GM19239 (cell line): ENCODE results near the gene ARHGAP29.

Experiments used
- DNase-seq: peaks from one replicate; pipeline ENCODE4 v3.0.0; 2011; ENCODE audit warnings: low spot score; ENCODE audit not compliant: insufficient read length
- FAIRE-seq: peaks from 2 replicates; lab custom pipeline; 2011; peaks lifted over from hg19 to GRCh38; lab: Jason Lieb, UNC

ARHGAP29 gene

DNA sequence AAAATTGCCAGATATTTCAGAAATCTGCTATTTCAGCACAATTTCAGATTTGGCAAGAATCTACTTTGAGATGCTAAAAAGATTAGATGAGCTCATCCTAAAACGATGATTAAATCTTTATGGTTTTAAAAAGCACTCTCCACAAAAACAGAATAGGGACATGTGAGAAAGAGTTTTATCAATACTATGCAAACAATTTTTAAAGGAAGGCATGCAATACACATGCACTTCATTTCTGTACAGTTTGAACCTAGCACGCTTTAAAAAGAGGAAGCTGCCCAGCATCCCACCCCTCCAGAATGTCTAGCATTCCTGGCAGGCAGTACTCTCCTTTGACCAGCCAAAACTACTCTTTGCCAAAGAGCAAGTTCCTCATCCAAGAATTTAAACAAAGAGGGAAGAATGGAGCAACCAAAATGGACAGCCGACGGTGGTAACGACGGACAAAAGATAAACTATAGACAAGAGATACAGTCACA, 1.3 kb downstream of the ARHGAP29 start:
- DNase-seq, result no peak
- peak; percentile 59 for FAIRE-seq

DNA sequence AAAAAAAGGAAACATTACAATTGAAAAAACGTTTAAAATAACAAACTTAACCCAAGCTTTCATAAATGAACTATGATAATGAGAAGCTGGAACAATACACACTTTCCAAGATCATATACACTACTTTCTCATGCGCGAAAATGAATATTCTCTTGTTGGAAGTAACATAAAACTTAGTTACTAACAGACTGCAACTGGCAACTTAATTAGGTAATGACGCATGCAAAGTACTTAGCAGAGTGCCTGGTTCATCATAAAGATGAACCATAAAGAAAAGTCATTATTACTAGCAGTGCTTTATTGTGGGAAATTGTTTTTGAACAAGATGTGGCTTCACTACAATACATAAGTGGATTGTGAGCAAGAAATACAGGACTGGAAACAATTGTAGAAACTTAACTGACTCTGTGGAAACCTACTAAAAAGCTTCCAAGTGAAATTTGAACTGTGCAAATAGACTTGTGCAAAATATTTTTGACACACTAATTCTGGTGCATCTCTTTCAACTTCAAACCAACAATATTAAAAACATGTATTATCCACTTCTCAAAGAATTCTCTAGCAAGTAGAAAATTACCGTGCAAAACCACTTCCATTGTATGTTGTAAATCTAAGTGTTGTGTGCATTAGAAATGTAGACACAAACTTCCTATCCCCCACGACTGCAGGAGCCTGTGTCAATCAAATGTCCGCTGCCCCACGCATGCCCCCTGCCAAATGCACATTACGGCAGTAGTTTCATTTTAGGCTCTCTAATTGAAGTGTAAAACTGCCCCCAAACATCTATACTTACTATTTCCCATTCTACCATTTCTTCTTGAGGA, 2.0 kb downstream of the ARHGAP29 start:
- DNase-seq, result no peak
- FAIRE-seq, result no peak

DNA sequence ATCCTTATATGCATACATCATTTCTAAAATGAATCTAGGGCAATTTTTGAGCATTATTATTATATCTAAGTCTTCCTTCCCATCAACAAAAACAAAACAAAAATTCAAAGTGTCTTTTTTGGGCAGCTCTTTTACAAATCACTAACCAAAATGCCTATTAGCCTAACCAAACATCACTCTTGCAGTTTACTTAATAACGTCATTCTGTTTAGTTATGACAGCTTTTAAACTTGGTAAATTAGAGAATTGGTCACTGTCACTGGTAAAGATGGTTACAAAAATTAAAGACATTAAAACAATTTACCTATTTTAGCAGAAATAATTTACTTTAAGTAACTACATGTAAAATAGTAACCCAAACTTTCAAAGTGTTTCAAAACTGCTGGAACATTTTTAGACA, 2.8 kb downstream of the ARHGAP29 start:
- DNase-seq (no peak), FAIRE-seq (no peak)

DNA sequence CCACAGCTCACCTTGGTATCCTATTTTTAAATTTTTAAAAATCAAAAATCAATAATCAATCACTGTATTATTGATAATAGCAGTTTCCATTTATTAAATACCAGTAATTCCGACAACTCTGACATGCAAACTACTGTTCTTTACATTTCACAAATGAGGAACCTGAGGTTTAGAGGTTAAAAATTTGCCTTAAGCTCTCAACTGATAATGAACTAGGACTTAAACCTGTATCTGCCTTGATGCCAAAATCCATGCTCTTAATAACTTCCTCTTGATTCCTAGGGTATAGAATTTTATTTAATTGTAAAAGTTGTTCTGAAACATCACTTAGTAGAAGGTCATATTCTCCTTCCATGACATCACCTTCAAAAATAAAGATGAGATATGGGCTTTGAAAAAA, 5.6 kb downstream of the ARHGAP29 start:
- DNase-seq, result no peak
- no peak for FAIRE-seq

DNA sequence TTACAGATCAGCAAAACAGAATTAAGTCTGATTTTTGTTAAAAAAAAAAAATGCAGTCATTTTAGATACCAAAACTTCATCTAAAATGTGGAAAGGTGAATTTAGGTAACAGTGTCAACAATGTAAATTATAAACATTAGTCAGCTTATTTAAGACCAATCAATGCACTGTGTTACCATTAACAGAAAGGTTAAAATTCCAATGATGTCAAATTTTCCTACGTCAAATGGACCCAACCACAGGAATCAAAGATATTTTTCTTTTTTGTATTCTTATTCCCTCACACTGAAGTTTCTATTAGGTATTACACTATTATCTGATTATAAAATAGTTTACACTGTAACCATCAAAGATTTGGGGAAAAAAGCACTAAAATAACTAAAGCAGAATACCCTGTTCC, 6.5 kb downstream of the ARHGAP29 start:
- FAIRE-seq (no peak), DNase-seq (no peak)

DNA sequence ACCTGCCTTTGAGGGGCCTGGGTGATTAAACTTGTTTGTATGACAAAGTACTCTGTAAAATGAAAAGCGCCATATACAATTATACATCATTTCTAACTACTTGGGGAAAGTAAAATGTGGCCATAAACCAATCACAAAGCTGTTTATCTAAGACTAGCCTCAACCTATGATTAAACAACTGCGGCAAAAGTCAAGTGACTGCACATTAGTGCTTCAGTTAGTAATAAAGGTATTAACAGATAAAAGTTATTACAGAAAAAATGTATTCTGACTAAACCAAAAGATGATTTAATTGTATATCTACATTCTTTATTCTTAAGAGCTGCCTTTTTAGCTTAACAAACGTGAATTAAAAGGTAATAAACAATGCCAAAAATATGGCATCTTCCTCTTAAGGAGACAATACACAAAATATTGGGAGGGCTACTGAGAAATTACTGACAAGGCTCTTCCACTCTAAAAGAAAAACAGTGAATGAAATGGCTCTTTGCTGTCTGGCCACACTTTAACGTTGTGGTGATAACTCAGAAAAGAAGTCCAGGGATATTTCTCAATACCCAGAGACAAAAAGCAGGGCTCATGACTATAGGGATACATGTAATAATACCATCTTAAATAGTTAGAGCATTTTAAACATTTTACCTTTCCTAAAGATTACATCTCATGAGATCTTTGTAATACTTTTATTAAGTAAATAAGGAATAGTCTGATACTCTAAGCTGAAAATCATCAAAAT, 8.6 kb downstream of the ARHGAP29 start:
- FAIRE-seq (no peak), DNase-seq (no peak)

DNA sequence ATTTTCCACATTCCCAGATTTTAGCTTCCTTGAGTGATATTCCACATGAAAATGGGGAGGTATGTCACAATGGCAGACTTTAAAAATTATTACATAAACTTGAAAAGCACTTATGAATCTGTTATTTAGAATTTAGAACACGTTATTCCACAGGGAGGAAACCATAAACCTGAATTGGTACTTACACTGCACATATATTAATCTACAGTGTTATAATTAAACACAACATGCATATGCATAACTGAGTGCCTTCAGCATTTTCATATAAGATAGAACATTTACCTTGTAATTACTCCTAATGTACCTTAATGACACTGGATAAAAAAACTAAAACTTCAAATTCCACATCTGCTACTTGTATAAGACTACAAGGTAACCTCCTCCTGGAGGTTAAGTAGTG, 9.8 kb downstream of the ARHGAP29 start:
- DNase-seq (no peak), FAIRE-seq (no peak)

DNA sequence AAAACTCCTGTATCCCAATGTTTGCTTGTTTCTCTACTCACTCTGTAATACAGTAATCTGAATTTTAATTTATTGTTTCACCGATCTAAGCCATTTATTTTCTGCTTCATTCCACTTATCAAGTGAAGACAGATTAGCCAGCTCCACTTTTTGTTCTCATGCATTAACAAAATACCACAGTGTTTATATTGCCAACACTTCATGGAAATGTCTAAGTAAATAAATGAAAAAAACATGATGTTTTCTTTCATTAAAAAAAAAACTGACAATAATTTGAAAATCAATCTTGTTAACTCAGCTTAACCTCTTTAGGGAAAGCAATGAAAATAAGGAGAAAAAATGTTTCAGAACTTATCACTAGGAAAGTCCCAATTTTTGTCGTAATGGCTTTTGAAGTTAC, 11.5 kb downstream of the ARHGAP29 start:
- no peak for DNase-seq
- FAIRE-seq, result no peak

DNA sequence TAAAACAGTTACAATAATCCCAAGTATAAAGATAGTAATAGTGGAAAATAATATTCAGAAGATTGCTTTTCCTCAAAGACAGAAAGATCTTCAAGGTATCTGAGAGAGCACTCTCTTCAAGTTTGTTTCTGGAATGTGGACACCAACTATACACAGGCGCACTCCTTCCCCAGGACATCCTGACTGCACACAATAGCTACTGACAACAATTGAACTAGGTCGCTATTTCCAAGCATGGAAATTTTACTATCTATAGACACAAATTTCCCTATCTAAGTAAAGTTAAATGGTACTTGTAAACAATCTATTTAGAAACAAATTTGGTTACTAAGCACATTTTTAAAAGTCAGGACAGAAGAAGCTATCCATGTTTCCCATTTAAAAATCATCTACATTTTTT, 19.1 kb downstream of the ARHGAP29 start:
- DNase-seq (no peak), FAIRE-seq (no peak)

DNA sequence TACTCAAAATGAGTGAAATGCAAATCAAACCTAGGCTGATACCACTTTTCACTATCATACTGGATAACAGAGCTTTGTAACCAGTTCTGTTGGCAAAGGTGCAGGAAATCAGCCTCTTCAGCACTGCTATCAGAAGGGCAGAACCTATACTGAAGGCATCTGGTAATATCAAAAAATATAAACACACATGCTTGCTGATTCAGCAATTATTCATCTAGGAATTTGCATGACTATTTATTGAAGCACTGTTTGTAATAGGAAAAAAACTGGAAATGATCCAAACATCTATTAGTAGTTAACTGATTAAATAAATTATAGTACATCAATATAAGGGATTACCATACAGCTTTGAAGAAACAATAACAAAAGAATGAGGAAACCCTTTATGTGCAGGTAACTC, 21.4 kb downstream of the ARHGAP29 start:
- FAIRE-seq (no peak), DNase-seq (no peak)

DNA sequence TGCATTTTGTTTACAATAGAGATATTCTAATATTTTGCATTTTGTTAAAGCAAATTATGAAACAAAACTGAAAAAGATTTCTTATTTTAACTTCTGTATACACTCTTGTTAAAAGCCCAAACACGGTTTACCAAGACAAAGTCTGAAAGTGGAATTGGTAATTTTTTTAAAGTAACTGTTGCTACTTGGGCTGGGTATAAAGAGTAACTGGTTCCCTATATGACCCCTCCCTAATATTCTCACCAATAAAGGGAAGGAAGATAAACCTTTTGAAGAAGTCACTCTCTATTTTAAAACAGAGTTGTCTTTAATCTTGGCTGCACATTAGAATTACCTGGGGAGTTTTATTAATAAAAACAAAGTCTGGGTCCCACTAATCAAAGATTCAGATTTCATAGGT, 27.4 kb downstream of the ARHGAP29 start:
- DNase-seq (no peak), FAIRE-seq (no peak)

DNA sequence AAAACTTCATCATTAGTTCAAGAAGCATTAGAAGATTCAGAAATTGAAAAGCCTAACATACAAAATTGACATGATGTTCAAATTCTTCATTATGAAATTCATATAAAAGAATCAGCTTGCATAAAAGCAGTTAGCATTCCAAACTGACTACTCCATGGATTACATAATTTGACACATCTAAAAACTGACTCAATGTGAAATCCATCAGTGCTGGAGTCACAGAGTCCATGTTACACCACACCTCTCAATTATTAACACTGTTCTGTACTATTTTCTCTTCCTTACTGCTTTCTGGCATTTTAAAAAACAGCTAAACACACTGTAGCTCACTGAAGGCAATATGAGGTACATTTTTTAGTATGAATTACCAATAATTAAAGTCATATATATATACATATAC, 28.0 kb downstream of the ARHGAP29 start:
- FAIRE-seq (no peak), DNase-seq (no peak)

DNA sequence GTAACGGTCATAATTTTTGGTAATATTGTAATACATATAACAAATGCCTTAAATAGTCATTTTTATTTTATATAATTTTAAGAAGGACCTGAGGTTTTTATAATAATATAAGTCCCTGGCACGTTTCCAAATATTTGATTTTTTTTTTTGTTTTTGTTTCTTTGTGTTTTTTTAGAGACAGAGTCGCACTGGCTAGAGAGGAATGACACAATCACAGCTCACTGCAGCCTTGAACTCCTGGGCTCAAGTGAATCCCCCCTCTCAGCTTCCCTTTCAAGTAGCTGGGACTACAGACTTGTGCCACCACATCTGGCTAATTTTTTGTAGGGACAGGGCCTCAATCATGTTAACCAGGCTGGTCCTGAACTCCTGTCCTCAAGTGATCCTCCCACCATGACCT, 29.7 kb downstream of the ARHGAP29 start:
- no peak for FAIRE-seq

DNA sequence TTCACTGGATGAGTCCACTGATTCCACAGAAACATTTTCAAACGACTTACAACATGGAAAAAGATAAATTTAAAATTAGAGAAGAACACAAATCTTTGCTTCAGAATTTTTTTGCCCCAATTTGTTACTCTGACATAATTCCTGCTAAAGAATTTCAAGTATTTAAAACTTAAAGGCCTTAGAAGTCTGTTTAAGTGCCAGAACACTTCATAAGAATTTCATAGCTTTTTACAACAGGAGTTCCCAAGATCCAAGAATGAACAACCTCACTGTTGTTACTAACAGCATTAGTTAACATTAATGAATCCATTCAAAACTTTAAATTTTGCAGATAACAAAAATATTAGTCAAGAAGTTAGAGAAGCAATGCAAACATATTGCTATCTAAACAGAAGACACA, 31.7 kb downstream of the ARHGAP29 start:
- DNase-seq, result no peak
- FAIRE-seq, result no peak

More for the DNA sequence above, 29.7 kb downstream of the ARHGAP29 start:
- DNase-seq, result no peak

DNA sequence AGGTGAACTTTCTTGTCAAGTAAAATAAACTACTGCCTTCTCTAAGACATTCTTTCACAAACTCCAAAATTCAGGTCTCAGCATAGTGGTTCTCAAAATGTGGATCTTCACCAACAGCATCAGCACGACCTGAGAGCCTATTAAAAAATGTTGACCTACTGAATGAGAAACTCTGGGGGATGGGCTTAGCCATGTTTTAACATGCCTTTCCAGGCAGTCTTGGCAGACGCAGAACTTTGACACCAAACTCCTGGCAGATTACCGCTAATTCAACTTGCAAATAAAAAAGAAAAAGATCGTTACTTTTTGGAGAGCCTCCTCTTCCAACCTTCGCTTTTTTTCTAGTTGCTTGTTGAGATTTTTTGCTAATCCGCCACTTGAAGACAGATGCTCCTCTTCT, 35.1 kb downstream of the ARHGAP29 start:
- FAIRE-seq, result no peak
- DNase-seq, result no peak

DNA sequence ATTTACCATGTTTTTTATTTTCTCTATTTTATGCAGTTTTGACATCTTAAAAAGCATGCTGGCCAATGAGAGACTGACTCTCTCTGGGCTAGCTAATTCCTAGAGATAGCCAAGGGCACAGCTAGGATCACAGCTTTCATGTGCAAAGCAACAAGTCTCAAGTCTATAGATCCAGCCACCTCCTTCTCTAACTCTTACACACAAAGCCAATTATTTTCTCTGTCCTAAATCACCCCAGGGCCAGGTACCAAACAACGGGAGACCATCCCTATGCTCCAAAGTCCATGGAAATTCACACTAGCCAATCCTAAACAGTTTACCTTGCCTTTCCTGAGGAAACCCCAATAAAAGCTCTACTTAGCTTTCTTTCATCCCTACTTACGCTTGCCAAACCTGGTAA, 38.0 kb downstream of the ARHGAP29 start:
- no peak for FAIRE-seq
- no peak for DNase-seq

DNA sequence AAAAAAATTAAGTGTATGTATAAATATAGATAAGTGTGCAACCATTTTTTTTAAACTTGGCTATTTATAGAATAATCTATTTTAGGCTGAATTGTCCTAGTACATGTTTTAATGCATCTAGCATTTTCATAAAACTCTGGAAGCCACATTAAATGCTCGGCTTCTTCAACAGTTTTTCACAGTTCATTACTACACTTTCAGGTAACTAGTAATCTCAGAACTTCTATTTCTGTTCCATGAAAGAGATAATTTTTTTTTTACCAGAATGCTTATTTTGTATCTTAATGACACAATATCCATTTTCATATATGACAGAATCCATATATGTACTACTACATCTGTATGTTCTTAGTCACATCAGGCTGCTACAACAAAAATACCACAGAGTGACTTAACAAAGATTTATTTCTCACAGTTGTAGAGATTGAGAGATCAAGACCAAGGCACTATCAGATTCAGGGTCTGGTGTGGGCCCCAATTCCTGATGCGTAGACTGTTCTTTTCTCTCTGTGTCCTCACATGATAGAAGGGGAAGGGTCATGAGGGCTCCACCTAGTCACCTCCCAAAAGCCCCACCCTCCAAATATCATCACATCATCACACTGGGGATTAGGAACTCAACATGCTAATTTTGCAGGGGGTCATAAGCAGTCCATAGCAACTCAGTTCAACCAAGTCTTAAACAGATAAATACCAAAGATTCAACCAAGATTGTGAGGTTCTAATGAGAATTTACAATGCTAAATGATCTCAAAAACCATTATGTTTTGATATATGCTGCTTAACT, 43.1 kb downstream of the ARHGAP29 start:
- FAIRE-seq (no peak), DNase-seq (no peak)

DNA sequence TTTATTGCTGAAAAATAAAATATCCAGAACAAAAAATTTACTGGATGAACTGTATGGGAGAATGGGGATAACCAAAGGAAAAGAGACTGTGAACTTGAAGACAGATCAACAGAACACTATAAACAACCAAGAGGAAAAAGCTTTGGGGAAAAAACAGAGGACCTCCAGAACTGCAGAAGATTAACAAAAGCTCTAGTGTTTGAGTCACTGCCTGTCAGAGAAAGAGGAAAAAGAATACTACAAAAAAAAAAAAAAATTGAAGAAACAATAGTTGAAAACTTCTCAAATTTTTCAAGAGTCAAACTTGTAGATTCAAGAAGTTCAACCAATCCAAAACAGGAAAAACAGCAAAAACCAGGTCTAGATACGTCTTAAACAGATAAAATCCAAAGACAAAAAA, 44.3 kb downstream of the ARHGAP29 start:
- DNase-seq (no peak), FAIRE-seq (no peak)

DNA sequence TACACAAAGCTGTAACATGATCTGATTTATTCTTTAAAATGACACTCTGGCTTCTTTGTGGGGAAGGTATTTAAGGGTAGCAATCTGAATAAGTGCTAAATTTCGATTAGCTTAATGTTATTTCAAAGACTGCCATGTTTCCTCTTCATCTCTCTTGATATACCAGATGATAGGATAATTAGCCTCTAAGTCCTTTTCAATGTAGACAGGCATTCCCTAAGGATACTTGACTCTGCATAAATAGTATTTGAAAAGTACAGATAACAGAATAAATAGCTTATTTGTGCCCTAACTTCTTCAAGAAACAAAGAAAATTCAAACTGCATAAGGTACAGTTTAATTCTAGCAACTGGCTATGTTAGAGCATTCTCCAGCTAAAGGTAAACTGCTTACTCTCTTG, 46.2 kb downstream of the ARHGAP29 start:
- DNase-seq (no peak), FAIRE-seq (no peak)

DNA sequence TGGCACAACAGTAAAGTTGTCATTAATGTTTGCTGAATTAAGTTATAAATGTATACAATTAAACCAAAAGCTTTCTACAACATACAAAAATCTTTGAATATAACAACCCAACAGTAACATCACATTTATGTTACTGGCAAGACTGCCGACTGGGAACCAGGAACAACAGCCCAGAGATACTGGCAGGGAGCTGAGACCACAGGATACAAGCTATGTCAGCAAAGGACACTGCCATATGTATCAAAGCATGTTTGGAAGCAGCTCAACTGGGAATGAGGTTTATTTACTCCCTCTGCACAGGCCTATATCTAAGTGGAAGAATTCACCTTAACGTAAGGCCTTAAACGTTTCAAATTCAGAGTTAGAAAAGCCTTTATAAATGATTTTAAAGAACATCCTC, 50.4 kb downstream of the ARHGAP29 start:
- DNase-seq (no peak), FAIRE-seq (no peak)
